Medulla oblongata (tissue), 1 donor: ENCODE data around the gene PELI1.
A peak's percentile ranks its signal among the peaks of the same experiment; 100 is the strongest.

Experiments
- DNase-seq: peaks from one replicate; pipeline ENCODE4 v3.0.0-alpha.2; 2015; ENCODE audit errors: extremely low spot score

Gene PELI1, protein sequence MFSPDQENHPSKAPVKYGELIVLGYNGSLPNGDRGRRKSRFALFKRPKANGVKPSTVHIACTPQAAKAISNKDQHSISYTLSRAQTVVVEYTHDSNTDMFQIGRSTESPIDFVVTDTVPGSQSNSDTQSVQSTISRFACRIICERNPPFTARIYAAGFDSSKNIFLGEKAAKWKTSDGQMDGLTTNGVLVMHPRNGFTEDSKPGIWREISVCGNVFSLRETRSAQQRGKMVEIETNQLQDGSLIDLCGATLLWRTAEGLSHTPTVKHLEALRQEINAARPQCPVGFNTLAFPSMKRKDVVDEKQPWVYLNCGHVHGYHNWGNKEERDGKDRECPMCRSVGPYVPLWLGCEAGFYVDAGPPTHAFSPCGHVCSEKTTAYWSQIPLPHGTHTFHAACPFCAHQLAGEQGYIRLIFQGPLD

DNA sequence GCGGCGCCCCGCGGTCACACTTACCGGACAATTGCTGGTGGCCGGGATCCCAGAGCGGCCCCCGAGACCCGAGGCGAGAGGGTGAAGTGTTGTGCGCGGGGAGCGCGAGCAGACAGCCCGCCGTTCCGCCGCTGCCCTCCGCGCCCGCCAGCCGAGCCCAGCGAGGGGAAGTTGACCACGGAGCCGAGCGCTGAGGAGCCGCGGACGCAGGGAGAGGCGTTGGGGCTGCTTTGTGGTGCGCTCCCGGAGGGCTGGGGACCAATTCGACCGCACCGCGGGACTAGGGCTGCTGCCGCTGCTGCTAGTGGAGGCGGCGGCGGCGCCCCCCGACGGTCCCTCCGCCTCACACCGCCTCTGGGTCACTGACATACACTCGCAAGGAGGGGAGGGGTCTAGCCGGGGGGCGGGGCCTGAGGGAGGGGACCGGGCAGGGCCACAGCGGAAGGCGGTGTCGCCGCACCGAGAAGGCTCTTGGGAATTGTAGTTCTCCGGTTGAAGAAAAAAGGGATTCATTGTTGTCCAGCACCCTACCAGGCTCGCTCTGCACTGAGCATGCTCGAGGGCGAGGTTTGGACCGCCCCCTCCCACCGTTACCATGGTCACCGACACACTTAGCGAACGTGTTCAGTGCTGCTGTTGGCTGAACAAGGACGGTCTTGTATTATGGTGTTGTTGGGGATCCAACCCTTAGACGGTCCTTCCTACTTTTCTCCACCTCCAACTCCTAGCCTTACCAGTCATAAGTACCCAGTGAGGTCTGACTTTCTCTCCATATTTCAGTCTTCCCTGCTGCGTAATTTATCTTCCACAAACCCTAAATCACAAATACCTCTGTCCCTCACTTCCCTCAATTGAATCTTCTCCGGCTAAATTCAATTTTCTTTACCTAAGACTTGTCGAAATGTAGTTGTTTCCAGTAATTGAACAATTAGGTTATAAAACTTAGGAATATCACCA lies at the start of gene PELI1:
Gene PELI1 (minus strand): TSS at position 364 of the 957 bp plus-strand sequence. CDS start 36,110 bp downstream, outside the sequence.
- DNase-seq = peak; percentile 98

DNA sequence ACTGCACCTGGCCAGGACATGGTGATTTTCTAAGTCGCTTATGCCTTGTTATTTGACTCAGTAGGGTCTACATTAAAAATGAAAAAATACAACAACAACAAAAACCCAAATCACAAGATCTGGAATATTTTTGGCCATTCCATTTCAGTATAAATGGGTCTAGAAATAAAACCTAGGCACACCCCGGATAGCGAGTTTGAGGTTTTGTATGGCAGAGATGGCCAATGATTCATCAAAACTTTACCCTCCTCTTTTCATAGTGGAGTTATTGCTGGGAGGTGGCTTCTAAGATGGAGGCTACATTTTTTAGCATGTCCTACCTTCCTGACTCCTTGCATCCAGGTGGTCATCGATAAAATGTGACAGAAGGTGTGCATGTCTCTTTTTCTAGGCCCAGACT lies 49.3 kb upstream of the PELI1 start:
- DNase-seq = no peak

DNA sequence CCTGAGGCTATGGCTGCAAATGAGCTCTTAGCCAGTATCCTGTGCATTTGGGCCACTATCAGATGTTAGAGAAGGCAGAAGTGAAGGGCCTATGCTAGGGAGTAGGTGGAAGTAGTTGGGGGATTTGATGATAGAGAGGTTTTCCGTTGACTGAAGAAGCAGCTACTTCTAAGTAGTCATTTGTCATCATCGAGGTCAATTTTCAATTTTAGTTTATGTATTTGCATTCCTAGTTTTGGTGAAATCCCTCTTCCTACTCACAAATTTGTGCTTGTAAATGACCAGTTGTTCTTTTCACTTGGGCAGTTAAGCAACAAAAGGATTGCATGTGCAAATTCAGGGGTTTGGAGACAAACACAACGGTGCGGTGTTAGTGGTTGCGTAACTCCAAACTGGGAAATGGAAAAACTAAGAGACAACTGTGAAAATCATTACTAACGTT lies 48.5 kb upstream of the PELI1 start:
- DNase-seq = no peak

DNA sequence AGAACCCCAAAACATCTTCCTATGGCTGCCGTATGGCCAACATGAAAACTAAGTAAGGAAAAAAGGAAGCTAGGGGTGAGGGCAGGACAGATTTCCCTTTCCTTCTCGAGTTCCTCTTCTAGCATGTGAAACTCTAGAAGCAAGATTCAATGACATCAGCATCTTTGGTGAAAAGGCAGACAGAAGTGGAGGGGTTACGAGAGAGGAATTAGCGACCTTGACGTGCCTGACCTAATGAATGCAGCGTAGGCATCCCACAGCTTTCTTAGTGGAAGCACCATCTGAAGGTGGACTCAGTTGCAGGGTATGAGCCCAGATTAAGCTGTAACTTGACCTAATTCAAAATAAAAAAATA lies 47.9 kb upstream of the PELI1 start:
- DNase-seq = peak; percentile 83

DNA sequence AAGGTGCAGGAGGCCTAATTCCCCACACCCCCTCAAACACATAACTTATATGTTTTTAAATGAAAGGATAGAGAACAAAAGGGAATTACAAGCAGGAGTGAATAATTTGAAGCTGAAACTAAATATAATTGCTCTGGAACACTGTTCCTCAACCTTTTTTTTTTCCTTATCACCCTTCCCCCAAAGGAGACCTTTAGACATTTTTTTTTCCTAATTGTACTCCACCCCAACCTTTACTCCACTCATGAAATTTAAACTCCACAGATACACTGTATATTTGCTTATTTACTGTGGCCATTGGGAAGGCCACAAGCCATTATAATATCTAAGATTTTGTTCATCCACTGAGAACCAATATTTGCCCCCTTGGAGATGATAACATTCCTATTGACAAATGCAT lies 45.4 kb upstream of the PELI1 start:
- DNase-seq = no peak

DNA sequence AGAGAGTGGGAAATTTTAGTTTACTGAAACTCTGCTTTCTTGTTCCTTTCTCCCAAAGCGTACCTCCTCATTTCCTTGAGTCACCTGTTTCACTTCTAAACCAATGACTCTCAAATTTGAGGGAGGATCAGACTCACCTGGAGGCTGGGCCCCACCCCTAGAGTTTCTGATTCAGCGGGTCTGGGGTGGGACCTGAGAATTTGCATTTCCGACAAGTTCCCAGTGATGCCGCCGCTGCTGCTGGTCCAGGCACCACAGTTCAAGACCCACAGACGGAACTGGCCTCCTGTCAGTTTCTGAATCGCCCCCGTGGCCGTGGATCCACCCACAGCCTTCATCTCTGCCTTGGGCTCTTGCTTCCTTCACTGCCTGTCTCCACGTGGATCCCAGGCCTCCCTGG lies 44.9 kb upstream of the PELI1 start:
- no peak for DNase-seq

DNA sequence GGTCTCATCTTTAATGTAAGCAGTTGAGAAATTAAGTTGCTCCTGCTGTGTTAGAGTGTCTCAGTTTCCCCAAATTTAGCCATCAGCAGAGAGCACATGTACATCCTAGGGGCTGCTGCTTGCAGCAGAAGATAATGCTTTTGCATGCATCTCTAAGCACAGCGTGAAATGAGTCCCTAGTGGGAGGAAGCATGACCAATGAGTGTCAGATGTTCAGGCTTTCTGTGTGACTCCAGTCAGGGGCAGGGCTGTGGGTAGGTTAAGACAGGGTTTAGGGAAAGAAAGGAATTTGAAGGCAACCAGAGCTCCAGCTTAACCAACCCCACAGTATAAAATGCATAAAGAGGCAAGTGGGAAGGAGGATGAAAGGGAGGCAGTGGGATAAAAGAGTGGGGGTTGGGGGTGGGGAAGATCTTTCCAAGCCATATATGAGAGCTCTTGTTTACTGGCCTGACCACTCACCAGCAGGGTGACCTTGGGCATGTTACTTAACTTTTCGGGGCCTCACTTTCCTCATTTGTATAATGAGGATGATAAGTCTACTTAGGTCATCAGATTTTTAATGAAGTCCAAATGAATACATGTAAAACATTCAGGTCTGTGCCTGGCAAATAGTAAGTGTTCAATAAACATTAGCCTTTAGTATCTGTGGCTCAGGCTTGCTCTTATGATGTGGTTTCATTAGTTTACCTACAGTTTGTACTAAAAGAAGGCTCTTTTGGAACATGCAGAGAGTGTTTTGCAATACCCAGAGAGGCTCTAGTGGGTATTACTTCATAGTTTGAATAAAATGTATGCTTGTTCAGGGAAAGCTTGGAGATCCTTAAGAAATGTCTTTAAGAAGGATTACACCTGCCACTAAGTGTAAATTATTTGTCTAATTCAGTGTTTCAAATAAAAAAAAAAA lies 42.7 kb upstream of the PELI1 start:
- DNase-seq = no peak

DNA sequence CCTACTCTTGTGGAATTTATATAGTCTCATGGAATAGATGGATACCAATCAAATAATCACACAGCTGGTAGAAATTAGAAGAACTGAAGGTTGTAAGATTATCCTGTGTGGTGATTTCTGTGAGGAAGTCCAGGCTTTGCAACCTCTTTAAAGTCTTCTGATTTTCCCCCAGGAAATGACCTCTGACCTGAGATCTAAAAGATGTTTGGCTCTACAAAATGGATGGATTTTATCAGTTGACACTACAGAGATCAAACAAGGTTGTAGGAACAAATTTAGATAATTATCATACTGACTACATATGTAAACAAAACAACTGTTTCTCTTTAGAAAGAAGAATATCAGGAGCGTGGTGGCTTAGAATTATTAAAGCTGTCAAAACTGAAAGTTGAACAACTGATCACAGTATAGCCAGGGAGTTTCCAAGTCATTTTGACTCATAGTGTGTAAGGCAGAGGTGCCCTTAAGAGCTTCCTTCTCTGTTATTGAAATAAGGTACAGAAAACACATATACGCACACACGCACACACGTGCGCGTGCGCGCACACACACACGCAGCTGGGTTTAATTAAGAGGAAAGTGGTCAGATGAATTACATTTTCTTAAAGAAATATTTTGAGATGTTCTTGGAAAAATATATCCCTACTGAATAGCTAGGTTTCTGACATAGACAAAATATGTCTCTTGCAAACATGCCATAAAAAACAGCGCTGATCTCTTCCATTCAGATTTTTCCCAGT lies 35.5 kb upstream of the PELI1 start:
- no peak for DNase-seq

DNA sequence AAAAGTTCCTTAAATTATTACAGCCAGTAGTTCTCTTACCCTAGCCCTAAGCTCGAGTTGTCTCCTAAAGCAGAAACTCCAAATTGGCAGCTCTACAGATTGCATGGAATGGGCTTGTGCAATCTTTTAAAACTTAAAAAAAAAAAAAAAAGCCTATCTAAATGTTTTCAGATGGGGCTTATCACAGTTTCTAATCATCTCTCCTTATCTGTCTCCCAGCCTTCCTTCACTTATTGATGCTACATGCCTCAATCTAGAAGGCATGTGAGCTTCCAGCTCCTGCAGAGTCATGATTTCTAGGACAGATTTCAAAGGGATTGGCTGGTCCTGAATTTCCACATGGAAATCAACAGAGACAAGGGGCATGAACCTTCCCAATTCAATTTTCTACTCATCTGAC lies 33.1 kb upstream of the PELI1 start:
- no peak for DNase-seq

DNA sequence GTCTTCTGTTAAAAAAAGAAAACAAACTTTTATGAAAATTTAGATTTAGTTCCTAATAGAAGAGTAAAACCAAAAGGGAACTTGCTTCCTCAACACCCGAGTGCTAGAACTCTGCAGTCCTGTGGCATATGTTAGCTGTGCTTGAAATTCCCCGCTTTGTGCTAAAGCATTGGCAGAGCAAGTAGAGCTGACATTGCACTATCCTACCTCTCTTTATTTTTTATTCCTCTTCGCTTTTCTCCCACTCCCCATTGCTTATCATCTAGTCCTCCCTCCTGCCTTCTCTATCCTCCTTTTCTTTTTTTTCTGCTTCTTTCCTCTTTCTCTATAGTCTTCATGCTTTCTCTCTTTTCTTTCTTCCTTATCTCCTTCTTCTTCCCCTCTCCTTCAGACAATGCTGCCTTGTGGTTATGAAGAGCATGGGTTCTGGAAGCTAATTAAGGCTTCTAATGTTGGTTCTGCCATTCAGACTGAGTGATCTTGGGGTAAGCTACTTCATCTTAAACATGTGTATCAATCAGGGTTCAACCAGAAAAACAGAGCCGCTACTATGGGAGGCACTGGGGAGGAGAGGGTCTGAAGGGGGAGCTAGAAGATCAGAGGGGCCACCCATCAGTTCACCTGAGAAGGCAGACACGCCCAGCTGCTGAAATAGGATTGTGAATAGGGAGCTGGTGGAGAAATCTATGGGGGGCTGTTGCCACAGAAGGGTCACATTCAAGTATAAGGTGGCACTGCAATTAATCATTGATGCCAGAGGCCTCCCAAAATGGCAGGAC lies 31.4 kb upstream of the PELI1 start:
- DNase-seq = no peak

DNA sequence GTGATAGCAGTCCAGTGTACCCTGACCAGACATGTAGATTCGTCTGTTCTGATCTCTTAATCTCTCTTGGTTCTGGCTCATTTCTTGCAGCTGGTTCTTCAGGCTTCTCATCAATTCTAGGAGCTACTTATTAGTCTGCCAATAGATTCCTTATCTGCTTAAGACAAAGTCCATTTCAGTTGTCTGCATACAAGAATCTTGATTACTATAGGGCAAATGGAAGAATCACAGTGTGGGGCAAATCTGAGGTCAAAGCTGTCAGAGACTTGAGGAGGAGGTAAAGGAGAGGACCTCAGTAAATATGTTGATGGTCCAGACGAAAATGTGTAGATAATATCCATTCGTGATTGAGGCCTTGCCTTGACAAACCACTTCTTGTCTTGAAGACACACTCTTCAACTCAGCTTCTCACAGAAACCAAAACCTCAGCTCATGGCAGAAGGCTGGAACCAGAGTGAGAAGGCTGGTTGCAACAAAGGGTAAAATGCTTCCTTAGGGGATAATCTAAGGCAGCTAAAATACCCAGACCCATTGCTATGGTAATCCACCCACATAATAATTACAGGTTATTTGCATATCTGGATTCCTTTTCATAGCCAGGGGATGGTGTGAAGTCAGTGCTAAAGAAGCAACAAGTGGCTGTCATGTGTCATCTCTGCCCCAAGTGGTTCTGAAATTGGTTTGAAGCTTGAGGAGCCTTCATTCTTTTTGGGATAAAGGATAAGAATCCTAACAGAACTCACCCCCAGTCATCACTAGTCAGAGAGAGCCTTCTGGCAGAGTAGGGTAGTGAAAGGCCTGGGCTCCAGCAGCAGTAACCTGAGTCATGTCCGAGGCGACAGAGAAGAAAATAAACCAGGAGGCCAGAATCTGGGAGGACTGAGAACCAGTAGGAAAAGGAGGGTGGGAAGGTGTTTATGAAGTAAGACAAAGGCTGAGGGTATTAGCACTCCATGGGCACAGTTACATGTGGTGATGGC lies 29.2 kb upstream of the PELI1 start:
- DNase-seq = no peak

DNA sequence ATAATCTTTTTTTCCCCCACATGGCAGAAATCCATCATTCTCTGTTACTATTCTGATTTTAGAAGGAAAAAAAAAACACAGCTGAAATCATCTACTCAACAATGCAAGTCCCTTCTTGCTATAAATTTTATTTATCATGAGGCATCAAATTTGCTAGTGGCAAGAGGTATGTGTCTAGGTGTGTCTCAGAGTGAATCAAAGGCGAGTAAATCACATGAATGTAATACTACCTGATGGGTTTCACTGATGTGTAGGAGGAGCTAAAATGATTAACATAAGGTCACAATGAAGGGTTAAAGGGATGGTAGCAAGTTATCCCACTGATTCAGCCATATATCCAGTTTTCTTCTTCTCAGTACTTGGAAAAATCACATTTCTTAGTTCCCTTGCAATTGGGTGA lies 24.5 kb upstream of the PELI1 start:
- no peak for DNase-seq

DNA sequence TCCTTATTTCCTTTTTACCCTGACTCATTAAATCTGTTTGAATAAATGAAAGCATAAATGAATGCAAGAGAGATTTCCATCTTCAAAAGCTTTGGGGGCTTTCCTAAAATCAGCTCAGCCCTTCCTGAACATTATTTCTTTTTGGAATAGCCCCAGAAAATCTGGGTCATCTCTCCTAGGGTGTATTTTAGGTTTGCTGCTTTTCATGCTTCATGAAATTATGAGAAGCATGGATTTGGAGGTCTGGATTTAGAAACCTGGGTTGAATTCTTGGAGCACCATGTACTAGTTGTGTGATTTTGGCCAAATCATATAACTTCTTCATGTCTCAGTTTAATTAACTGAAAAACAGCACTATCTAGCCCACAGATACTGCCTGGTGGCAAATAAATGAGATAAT lies 24.0 kb upstream of the PELI1 start:
- DNase-seq = no peak

DNA sequence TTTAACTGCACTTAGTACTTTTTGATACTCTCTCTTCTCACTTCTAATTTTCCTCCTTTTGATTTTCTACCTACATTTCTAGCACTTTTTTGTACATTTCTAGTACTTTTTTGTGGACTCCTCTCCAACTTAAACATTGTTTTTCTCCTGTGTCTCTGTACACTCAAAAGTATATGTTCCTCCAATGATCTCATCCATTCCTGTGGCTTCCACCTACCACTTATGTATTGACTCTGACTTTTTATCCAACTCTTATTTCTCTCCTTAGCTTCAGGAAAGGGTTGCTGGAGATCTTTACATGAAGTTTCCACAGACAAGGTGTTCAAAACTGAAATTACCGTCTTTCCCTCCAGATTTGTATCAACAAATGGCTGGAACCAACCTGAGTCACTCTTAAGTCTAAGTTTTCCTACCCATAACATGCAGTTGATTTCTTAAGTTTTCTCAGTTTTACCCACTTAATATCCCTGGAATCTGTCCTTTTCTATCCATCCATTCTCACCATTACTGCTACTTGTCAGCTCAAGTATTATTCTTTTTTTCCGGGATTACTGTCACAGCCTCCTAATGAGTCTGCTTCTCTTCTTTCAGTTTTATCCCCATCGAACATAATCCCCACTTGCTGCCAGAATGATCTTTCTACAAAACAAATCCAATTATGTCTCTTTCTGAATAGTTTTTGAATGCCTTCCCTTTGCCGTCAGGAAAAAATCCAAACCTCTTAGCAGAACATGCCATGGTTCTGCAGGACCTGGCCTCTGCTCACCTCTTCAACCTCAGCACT lies 22.6 kb upstream of the PELI1 start:
- DNase-seq = no peak

DNA sequence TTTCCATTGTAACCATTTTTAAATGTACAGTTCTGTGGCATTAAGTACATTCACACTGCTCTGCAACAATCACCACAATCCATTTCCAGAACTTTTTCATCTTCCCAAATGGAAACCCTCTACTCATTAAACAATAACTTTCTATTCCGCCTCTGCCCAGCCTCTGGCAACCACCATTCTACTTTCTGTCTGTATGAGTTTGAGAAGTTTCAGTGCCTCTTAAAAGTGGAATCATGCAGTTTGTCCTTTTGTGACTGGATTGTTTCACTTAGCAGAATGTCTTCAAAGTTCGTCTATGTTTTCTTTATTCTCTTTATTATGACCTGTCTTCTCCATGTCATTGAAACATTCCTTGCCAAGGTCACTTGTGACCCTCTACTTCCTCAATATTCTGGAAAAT lies 22.0 kb upstream of the PELI1 start:
- DNase-seq = no peak

DNA sequence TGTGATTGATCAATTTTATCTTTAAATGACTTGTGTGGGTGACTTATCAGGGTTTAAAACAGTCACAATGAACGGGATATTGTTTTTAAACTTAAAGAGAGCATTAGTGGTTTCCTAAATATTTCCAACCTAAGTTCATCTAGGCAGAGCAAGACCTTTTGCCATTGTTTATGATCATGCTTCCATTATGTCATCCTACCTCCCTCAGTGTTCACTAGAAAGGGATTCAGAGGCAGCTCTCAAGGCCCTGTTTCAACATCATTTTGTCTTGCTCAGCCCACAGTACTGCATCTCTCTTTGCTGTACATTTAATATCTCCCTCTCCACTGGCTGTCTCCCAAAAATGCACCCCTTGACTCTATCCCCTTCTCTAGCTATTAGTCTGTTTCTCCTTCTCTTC lies 21.5 kb upstream of the PELI1 start:
- DNase-seq = no peak

DNA sequence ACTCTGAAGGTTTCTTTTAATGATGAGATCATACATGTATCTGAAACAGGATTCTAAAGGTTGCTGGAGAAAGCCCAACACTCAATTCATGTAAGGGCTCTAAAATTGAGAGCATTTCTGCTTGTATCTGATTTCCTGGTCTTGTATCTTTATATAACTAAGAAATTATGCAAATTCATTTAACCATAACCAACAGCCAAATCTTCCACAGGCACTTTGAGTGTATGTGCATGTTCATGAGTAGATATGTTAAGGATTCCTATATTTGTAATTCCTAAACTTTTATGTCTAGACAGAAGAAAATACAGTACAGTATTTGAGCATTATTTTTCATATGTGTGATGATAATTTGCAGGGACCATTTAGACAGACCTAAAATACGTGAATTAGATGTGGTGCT lies 20.4 kb upstream of the PELI1 start:
- DNase-seq = no peak

DNA sequence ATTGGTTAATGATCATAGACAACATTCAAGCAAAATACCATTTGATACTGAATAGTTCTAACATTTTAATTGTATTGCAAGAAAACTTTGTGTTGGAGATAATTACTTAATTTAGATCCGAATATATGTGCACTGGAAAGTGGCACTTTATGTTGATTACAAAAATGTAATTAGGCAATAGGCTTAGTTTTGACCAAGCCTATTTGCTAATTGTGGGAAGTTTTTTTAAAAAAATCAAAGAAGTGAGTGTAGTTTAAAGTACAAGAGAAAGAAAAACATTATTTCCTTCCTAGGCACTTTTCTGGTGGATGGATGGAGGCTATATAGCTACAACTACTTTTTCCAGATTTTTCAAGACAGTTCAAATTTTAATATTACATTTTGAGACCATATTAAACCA lies 18.3 kb upstream of the PELI1 start:
- no peak for DNase-seq
